D341Med (cell line): ENCODE data around the gene PDGFD.

ENCODE experiments used
- DNase-seq: peaks from one replicate; pipeline ENCODE4 v3.0.0; 2012; ENCODE audit warnings: low spot score

Gene PDGFD

GRCh38 chr11:103910721-103911120 lies 253.2 kb downstream of the PDGFD start:
- no peak for DNase-seq

GRCh38 chr11:103907548-103908455 lies 256.1 kb downstream of the PDGFD start:
- DNase-seq = no peak

DNA sequence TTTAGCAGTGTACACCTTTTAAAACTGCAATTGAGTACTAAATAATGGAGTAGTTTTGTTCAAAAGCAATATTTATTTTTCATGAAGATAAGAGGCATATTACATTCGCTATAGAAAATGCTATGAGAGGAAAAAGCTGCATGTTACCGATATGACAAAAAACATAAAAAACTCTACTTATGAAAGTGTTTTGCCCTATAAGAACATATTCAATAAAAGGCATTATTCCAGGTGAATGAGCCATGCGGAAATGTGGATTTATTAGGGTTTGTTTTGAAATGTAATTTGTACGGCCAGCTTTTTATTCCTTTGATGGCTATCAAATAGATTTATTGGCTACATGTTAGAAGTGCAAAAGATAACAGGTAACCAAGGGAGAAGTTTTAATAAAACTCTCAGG lies 256.8 kb downstream of the PDGFD start:
- no peak for DNase-seq

DNA sequence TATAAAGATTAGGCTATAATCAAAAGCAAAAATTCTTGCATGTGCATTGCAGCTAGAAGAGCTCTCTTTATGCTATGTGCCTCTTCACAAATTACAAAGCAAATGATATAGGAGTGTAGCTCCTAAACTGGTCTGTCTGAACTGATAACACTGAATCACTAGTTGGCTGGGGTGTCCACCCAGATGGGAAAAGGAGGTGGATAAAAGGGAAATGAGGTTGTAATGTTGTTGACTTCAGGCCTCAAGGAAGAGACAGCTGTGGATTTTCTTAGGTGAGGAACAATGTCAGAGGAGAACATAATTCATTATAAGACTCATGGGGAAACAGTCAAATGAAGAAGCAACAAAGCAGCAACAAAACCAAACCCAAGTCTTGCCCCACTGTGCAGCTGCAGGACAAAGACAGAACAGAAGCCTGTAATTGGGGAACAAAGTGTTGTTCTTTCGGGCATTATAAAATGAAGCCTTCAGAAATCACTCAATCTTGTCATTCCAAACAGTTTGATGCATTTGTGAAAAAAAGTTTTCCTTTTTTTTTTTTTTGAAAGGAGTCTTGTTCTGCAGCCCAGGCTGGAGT lies 257.6 kb downstream of the PDGFD start:
- DNase-seq = no peak

DNA sequence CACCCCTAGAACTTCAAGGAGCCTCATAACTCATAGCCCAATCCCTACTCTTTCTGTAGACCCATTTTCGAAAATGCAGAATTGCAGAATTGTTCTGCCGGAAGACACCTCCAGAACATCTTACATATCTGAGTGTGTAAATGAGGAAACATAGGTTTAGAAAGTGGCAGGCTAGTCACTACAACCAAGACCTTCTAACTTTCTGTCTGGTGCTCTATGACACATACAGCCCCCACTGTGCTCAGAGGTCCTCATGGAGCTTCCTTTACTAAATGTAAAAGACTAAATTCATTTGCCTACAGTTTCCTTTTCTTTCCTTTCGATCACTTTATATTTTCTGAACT lies 259.7 kb downstream of the PDGFD start:
- no peak for DNase-seq

DNA sequence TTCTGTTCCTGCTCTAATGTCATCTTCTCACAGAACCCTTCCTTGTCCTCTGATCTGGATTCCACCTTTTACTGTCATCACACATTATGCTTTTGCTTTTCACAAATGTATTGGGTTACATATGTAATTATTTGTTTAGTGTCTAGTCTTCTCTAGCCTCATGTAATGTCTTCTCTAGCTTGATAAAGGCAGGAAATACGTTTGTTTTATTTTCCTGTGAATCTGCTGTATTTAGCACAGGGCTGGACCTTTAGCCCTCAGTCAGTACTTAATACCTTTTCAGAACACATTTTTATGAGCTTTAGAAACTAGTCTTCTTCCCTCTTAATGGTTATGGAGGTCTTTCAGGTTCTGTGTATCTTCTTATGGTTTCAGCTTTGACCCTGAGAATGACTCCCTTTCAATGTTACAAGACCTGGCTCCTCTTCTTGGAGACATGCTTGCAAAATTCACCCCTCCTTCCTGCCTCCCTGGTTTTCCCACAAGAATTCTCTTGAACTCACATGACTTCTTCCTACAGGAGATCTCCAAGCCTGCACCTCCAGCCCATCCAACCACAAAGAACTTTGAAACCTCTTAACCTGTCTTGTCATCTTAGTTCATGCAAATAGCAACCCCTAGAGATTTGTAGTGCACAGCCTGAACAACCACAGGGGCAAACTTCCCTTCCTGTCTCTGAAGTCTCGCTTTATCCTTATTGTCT lies 260.2 kb downstream of the PDGFD start:
- DNase-seq = no peak

DNA sequence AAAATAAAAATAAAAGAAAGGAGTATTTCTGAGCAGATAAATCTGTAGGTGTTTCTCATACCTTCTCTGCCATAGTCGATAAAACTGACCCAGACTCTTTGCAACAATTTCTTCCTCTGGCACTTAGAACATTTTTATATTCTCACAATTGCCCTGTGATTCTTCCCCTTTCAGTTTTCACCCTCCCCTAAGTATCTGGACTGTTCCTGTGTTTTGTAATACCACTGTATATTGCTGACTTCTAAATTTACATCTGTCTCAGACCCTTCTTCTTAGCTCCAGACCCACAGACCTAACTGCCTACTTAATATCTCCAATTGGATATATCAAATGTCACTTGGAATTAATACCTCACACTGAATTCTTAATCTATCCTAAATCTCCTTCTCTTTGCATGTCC lies 261.0 kb downstream of the PDGFD start:
- no peak for DNase-seq

GRCh38 chr11:103901656-103902055 lies 262.3 kb downstream of the PDGFD start:
- DNase-seq = no peak

DNA sequence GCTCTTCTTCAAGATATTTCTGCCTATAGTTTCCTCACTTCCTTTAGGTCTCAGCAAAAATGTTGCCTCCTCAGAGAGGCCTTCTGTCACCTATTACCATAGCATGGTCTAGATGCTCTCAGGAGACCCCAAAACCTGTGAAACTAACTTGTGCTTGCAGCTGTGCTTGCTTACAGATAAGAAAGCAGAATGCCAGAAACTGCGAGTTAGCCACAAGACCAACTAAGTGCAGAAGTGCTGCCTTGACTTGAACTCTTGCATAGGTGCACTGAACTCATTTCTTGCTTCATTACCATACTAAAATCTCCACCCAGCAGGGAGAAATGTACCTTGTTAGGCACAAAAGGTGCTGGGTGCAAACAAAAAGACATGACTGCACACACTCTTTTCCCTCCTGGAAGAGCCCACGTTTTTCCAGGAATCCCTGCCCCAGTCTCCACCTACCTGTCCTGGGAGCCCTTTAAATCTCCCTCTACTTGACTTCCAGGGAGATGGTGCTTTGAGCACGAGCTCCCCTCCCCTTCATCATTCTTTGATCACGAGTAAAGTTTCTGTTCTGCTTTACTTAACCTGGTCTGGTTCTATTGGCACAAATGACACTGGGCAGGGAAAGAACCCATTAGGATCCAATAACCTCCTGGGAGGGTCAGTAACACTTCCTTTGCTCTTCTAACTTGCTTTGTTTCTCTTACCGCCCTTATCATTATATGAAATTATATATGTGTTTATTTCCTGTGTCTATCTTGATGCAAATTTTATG lies 265.2 kb downstream of the PDGFD start:
- no peak for DNase-seq

GRCh38 chr11:103898065-103898464 lies 265.9 kb downstream of the PDGFD start:
- no peak for DNase-seq

DNA sequence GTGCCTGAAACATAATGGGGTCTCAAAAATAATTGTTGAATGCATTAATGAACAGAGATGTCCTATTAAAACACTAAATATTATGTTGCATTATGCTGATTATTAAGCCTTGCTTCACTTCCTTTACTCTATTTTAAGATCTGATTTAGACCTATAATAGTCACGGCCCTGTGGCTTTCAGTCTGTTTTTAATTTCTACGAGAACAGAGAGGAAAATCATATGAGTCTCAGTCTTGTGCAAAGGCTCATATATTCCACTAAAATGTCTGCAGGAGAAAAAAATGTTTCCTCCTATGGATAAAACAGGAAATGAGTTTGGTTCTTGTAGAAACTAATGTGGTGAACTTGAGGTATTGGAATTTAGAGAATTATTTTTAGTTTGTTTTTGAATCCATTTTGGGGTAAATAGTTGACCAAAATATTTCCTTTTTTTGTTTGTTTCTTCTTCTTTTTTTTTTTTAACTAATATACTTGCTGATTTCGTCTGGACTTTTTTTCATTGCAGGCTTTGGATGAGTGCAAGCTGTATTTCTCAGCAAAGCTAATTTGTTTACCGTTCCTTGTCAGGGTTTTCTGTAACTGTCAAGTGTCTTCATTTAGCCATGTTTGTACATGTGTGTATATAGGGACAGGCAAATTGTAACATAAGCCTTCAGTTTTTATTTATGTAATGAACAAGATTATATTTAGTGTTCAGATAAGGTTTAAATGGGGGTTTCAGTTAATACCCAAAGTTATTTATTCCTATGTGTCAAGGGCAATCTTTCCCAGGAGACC lies 266.6 kb downstream of the PDGFD start:
- DNase-seq = no peak

- no peak for DNase-seq
Observed at GRCh38 chr11:103895106-103895505, 268.8 kb downstream of the PDGFD start.

DNA sequence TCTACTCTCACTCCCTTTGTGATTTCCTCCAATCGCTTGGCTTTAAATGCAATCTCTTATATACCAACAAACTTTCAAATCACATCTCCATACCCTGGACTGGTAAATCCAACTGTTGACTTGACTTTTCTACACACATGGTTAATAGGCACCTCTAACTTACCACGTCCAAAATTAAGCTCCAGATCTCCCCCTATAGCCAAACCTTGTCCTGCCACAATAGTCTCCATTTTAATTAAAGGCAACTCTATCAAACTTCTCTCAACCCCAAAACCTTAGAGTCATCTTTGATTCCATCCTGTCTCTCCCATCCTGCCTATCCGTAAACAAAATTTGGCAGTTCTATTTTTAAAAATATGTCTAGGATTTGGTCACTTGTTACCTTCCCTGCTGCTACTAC lies 269.3 kb downstream of the PDGFD start:
- no peak for DNase-seq

- no peak for DNase-seq
Observed at GRCh38 chr11:103894034-103894433, 269.9 kb downstream of the PDGFD start.

DNA sequence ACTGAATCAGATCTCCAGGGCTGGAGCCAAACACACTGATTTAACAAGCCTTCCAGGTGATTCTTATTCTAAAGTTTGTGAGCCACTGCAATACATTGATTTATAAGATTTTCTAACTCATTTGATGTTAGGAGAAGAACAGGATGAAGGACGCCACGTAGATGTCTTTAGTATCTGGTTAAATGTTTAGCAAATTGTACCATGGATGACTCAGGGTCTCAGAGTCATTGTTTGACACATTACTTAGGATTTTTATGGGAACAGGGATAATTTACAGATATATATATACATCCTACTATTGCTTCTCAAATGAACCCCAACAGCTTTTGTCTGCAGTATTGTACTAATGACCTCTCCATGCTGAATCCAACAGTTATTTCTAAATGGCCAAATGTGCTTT lies 270.6 kb downstream of the PDGFD start:
- DNase-seq = no peak

- DNase-seq = no peak
Observed at GRCh38 chr11:103892603-103893002, 271.3 kb downstream of the PDGFD start.

DNA sequence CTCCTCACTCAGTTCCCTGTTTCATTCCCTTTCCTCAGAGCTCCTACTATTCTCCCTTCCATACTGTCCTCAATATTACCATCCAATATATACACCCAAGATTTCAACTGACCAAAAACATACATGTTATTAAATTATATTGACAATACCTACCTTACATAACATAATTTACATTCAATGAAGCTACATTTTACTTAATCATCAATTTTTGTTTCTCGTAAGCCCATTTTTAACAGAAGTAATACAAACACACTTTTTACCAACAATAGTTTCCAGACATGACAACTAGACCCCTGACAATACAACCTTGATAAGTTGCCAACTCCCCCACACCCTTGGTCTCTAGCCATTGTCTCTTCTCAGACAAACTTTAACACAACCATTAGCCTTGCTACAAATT lies 273.3 kb downstream of the PDGFD start:
- DNase-seq = no peak

GRCh38 chr11:103889679-103890078 lies 274.3 kb downstream of the PDGFD start:
- no peak for DNase-seq

DNA sequence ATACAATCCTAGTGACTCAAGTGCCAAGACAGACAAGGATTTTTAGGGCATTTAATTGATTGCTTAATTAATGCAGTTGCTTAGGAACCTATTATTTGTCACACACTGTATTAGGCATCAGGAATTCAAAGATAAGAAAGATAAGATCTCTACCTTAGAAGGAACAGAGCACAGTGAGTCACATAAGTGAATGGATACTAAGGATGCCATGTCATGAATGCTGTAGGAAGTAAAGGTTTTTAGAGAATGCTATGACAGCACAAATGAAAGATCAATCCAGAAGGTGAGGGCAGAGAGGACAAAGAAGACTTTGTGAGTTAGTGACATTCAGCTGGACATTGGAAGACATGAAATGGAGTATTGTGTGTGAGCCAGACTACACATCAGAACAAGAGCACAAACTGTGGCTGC lies 275.4 kb downstream of the PDGFD start:
- no peak for DNase-seq

DNA sequence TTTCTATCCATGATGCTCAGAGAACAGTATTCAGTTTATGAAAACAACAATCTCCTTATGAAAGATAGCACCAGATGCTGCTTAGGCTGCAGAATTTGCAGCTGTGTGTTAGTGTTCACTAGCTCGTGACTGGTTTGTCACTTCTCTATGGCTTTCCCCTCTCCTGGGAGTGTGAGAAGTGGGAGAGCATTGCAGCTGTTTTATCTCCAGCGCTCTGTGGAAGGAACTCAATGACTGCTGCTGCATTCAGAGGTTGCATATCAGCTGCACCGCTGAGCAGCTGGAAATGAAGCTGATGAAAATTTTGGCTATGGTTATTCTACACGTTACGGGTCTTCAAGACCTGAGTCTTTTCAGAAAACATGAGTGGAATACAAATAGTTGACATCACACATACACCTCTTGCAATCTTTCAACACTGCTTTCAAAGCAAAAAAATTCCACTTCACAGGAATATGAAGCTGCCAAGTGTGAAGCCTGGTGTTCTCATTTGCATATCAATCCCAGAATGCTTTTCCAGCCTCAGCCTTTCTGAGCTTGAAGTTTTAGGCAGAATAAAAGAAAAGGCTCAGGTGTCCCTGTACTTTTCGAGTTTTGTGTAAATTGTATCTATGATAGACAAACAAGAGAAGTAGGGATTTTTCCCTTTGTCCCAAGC lies 276.8 kb downstream of the PDGFD start:
- DNase-seq = no peak

DNA sequence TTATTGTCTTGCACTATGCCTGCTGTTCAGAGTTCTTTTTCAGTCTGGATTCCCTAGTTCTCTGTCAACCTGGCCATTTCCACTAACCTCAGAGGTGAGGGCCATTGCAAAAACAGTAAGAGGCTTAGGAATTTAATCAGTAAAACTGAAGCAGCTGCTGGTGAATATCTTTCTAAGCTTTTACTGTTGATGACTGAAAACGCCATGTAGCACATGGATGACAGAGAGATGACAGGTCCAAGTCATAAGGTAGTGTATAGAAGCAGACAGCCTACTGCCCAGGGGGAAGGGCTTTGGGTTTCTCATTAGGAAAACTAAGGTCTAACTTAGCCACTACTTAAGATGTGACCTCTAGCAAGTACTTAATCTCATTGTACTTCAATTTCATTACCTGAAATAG lies 280.1 kb downstream of the PDGFD start:
- no peak for DNase-seq
